Measurements from ENCODE around the gene SLU7. TPM values are rescaled to one million over a fixed set of nuclear protein-coding genes. Genes with fewer than 3 reads are reported as not detected.

SLU7 gene
- polyA plus RNA-seq, 1 donor from 2014 or later: 82.2 TPM

DNA sequence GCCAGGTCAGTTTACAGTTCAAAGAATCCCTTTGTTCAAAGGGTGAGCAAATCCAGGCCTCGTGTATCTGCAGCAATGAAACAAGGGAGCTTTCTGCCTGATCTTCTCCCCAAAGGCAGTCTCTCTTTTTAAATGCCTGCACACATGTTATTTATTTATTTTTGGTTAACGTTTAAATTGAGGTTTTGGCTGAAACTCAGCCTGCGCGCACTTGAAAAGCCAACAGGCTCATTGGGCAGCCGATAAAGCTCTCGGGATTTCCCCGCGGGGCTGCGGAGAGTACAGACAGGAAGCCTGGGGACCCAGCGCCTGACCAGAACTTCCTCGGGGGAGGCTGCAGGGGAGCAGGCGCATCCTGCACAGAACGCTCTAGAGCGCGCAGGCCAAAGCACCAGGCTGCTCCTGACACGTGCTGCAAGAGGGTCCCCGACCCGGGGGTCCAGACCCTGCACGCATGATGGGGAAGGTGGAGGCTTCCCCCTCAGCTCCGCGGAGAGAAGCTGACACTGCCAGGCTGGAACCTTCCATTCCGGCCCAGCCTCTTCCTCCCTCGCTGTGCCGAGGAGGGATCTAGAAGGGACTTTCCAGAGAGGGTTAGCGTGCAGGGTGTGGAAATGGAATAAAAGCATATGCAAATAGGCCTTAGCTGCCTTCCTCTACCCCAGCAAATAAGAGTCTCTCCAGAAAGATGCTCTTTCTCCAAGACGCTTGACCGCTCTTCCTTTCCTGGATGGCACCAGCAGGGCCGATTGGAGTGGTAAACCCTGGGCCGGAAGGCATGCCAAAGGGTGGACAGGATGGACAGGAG lies 48.9 kb upstream of the SLU7 start:
- Histone ChIP-seq H3K9me2 (ENCODE audit: insufficient read depth, low read length) (no peaks in the 10 kb centered on the region), H3F3A (ENCODE audit: insufficient read depth, low read length, poor library complexity, severe bottlenecking) (no peaks in the 10 kb centered on the region), H3K4me3 (ENCODE audit: low read length) (no peak overlapping the region), H3K27me3 (ENCODE audit: insufficient read depth, low read depth, low read length) (no peaks in the 10 kb centered on the region), H2AFZ (ENCODE audit: low read depth, low read length) (no peak overlapping the region), H3K9ac (ENCODE audit: low read length) (no peak overlapping the region), H3K36me3 (ENCODE audit: insufficient read depth, low read length) (no peaks in the 10 kb centered on the region), H3K4me2 (ENCODE audit: low read length) (no peak overlapping the region), H3K79me2 (replicated peaks; ENCODE audit: insufficient read depth, low read length) (no peaks in the 10 kb centered on the region), H4K20me1 (ENCODE audit: insufficient read depth) (no peaks in the 10 kb centered on the region), H3K27ac (ENCODE audit: low read length) (no peak overlapping the region), H3K9me3 (ENCODE audit: low read length) (no peaks in the 10 kb centered on the region)
- TF ChIP-seq RAD21 (conservative IDR thresholded peaks at IDR 0.05) (no peak), POLR2AphosphoS5 (IDR thresholded peaks at IDR 0.05) (no peak), TAF1 (IDR thresholded peaks at IDR 0.05; ENCODE audit: low read depth) (no peak), SMC3 (conservative IDR thresholded peaks at IDR 0.05; ENCODE audit: poor library complexity) (no peak), REST (IDR thresholded peaks at IDR 0.05; ENCODE audit: borderline replicate concordance) (no peak)

- no peaks in the 10 kb centered on the region for H4K20me1 ChIP-seq (ENCODE audit: insufficient read depth)
- no peak overlapping the region for H3K9ac ChIP-seq (ENCODE audit: low read length)
Observed at GRCh38 chr5:160466889-160467554, 48.1 kb upstream of the SLU7 start.

More at GRCh38 chr5:160466889-160467554, 48.1 kb upstream of the SLU7 start:
- no peaks in the 10 kb centered on the region for H3K9me2 ChIP-seq (ENCODE audit: insufficient read depth, low read length)
- H3K4me3 ChIP-seq (ENCODE audit: low read length): no peak overlapping the region
- H3K27ac ChIP-seq (ENCODE audit: low read length): no peak overlapping the region
- H3K27me3 ChIP-seq (ENCODE audit: insufficient read depth, low read depth, low read length): no peaks in the 10 kb centered on the region
- H3K36me3 ChIP-seq (ENCODE audit: insufficient read depth, low read length): no peaks in the 10 kb centered on the region
- H3K9me3 ChIP-seq (ENCODE audit: low read length): no peaks in the 10 kb centered on the region
- H3K4me2 ChIP-seq (ENCODE audit: low read length): no peak overlapping the region
- no peaks in the 10 kb centered on the region for H3K79me2 ChIP-seq (replicated peaks; ENCODE audit: insufficient read depth, low read length)
- H2AFZ ChIP-seq (ENCODE audit: low read depth, low read length): no peak overlapping the region
- TF ChIP-seq, protein P1, sequence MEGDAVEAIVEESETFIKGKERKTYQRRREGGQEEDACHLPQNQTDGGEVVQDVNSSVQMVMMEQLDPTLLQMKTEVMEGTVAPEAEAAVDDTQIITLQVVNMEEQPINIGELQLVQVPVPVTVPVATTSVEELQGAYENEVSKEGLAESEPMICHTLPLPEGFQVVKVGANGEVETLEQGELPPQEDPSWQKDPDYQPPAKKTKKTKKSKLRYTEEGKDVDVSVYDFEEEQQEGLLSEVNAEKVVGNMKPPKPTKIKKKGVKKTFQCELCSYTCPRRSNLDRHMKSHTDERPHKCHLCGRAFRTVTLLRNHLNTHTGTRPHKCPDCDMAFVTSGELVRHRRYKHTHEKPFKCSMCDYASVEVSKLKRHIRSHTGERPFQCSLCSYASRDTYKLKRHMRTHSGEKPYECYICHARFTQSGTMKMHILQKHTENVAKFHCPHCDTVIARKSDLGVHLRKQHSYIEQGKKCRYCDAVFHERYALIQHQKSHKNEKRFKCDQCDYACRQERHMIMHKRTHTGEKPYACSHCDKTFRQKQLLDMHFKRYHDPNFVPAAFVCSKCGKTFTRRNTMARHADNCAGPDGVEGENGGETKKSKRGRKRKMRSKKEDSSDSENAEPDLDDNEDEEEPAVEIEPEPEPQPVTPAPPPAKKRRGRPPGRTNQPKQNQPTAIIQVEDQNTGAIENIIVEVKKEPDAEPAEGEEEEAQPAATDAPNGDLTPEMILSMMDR (IDR thresholded peaks at IDR 0.05; ENCODE audit: poor library complexity, severe bottlenecking): no peak
- no peak for TF ChIP-seq POLR2AphosphoS5 (IDR thresholded peaks at IDR 0.05)
- no peak for TF ChIP-seq RAD21 (conservative IDR thresholded peaks at IDR 0.05)
- TF ChIP-seq TAF1 (IDR thresholded peaks at IDR 0.05; ENCODE audit: low read depth): no peak
- no peak for TF ChIP-seq SMC3 (conservative IDR thresholded peaks at IDR 0.05; ENCODE audit: poor library complexity)
- TF ChIP-seq EZH2 (IDR thresholded peaks at IDR 0.05; ENCODE audit: borderline replicate concordance, insufficient read depth, low read length, poor library complexity, severe bottlenecking): no peak
- no peak for TF ChIP-seq MXI1 (conservative IDR thresholded peaks at IDR 0.05; ENCODE audit: poor library complexity, severe bottlenecking)
- no peak for TF ChIP-seq REST (IDR thresholded peaks at IDR 0.05; ENCODE audit: borderline replicate concordance)
- no peak for TF ChIP-seq EP300 (conservative IDR thresholded peaks at IDR 0.05; ENCODE audit: poor library complexity, severe bottlenecking)
- H3F3A ChIP-seq (ENCODE audit: insufficient read depth, low read length, poor library complexity, severe bottlenecking): no peaks in the 10 kb centered on the region
